Measurements from ENCODE around the gene SRSF11. TPM values are rescaled to one million over a fixed set of nuclear protein-coding genes. Genes with fewer than 3 reads are reported as not detected.

Gene SRSF11
- total and polyA plus RNA-seq, 2 of the 8 experiments (the other 6 are each of a cell fraction or from before 2014, with no cell fraction given), result 183 to 260 TPM

DNA sequence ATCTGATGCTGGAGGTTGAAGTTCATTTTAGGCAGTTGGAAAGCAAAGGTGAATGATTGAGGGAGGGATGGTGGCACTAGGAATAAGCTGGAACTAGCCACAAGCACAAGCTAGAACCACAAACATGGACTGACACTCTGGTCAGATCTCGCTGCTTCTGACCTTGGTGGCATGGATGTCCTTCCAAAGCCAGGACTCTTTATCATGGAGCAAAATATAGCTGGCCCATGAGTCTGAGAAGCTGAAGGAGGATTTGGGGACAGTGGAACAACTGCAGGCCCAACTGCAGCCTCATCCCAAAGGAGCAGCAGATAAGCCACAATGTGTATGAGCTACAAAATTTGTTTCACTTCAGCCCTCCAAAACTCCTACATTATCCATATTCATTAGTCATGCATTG is 35.5 kb downstream of the SRSF11 start:
- H3K14ac ChIP-seq (ENCODE audit: insufficient read length), result no peak overlapping the region
- H3K4ac ChIP-seq (replicated peaks; ENCODE audit: insufficient read length, low read depth, low read length), result no peak overlapping the region
- no peak overlapping the region for H2BK20ac ChIP-seq (ENCODE audit: low read length)
- H3K4me3 ChIP-seq (ENCODE audit: extremely low read depth in 1 of 4, insufficient read depth in 2 of 4, low read depth in 3 of 4, low read length in 4 of 4), result no peak overlapping the region
- no peak overlapping the region for H3K56ac ChIP-seq (replicated peaks; ENCODE audit: insufficient read length, low read depth, low read length)
- H3K9me3 ChIP-seq (ENCODE audit: insufficient read depth in 2 of 2, low read depth in 1 of 2, low read length in 1 of 2), result no peaks in the 10 kb centered on the region
- H3K79me2 ChIP-seq (ENCODE audit: control insufficient read depth in 1 of 2, insufficient read depth in 2 of 2, low read length in 2 of 2), result no peaks in the 10 kb centered on the region
- H3K27me3 ChIP-seq (replicated peaks in 1 of 4; ENCODE audit: control insufficient read depth in 3 of 4, extremely low read depth in 1 of 4, insufficient read depth in 3 of 4, low read length in 3 of 4), result no peaks in the 10 kb centered on the region
- DNase-seq (ENCODE audit: low read depth in 1 of 2, low spot score in 2 of 2) (no peak), FAIRE-seq (no peak)
- H2BK5ac ChIP-seq (ENCODE audit: low read depth, low read length), result no peak overlapping the region
- no peak overlapping the region for H2BK12ac ChIP-seq (ENCODE audit: low read depth, low read length)
- CTCF ChIA-PET (ENCODE audit: partially characterized antibody), result interaction anchor here (0.6 to 2.3 kb wide), 3 partner anchors 12 to 277 kb away, joined by 3 to 9 read pairs (median 3); no protein-coding TSS in a partner anchor
- H3K18ac ChIP-seq (ENCODE audit: extremely low read depth, low read length), result no peak overlapping the region
- H3K23me2 ChIP-seq (ENCODE audit: low read depth, low read length), result no peaks in the 10 kb centered on the region
- 100% methylated on average over 1 of the region's 1 CpG; no CpG with 5 or more reads in 1 of the 2 experiments for WGBS, 2 experiments (ENCODE audit: extremely low coverage in 1 of 2, insufficient coverage in 1 of 2, insufficient read length in 1 of 2, insufficient replicate concordance in 2 of 2, low coverage in 1 of 2, low lambda C conversion rate in 2 of 2, missing lambda C conversion rate in 1 of 2)
- no peak overlapping the region for H2BK120ac ChIP-seq (replicated peaks; ENCODE audit: low read depth, low read length)
- no peak overlapping the region for H3K4me2 ChIP-seq (ENCODE audit: insufficient read depth in 1 of 2, low read depth in 2 of 2, low read length in 2 of 2)
- no peak overlapping the region for H2BK15ac ChIP-seq (ENCODE audit: low read length)
- POLR2A ChIA-PET (ENCODE audit: partially characterized antibody), result interaction anchor here (0.7 to 2.5 kb wide), 4 partner anchors 30 to 196 kb away, joined by 3 to 10 read pairs (median 4); partner anchors contain the start of gene CTH
- no peak overlapping the region for H3K23ac ChIP-seq (ENCODE audit: insufficient read length)
- H3K79me1 ChIP-seq (ENCODE audit: low read depth, low read length), result no peaks in the 10 kb centered on the region
- no peak overlapping the region for H2AFZ ChIP-seq (ENCODE audit: low read length)
- no peak overlapping the region for H3K9ac ChIP-seq (replicated peaks in 1 of 4; ENCODE audit: extremely low read depth in 1 of 4, low read depth in 3 of 4, low read length in 3 of 4)
- H3K36me3 ChIP-seq (ENCODE audit: control insufficient read depth in 2 of 4, insufficient read depth in 4 of 4, low read length in 3 of 4), result peaks cover 0 to 12% (median 3%) of the 10 kb centered on the region in 4 experiments; a peak in 2 of 8 replicates
- H4K91ac ChIP-seq (replicated peaks; ENCODE audit: insufficient read length, low read length), result no peak overlapping the region
- H3K27ac ChIP-seq (ENCODE audit: low read depth, low read length), result no peak overlapping the region
- no peaks in the 10 kb centered on the region for H3K4me1 ChIP-seq (replicated peaks in 1 of 4; ENCODE audit: control insufficient read depth in 3 of 4, insufficient read depth in 4 of 4, low read length in 3 of 4)
- no peak overlapping the region for H2AK5ac ChIP-seq (ENCODE audit: low read depth, low read length)
- H4K20me1 ChIP-seq (replicated peaks in 1 of 2; ENCODE audit: control insufficient read depth in 1 of 2, insufficient read depth in 2 of 2, low read length in 2 of 2), result no peaks in the 10 kb centered on the region
- H4K5ac ChIP-seq (ENCODE audit: insufficient read length, low read depth, low read length), result no peak overlapping the region
- no peak overlapping the region for H4K8ac ChIP-seq (ENCODE audit: extremely low read depth, insufficient read depth, low read length)
- TF ChIP-seq CHD1 (IDR thresholded peaks at IDR 0.05; ENCODE audit: low read depth, low read length), result no peak
- TF ChIP-seq TEAD4 (IDR thresholded peaks at IDR 0.05; ENCODE audit: low read depth, low read length), result no peak
- no peak for TF ChIP-seq NRF1 (IDR thresholded peaks at IDR 0.05; ENCODE audit: low read depth, low read length)
- TF ChIP-seq SP1 (IDR thresholded peaks at IDR 0.05; ENCODE audit: low read depth, low read length), result no peak
- TF ChIP-seq TBP (IDR thresholded peaks at IDR 0.05; ENCODE audit: low read depth, low read length), result no peak
- TF ChIP-seq, protein P1, sequence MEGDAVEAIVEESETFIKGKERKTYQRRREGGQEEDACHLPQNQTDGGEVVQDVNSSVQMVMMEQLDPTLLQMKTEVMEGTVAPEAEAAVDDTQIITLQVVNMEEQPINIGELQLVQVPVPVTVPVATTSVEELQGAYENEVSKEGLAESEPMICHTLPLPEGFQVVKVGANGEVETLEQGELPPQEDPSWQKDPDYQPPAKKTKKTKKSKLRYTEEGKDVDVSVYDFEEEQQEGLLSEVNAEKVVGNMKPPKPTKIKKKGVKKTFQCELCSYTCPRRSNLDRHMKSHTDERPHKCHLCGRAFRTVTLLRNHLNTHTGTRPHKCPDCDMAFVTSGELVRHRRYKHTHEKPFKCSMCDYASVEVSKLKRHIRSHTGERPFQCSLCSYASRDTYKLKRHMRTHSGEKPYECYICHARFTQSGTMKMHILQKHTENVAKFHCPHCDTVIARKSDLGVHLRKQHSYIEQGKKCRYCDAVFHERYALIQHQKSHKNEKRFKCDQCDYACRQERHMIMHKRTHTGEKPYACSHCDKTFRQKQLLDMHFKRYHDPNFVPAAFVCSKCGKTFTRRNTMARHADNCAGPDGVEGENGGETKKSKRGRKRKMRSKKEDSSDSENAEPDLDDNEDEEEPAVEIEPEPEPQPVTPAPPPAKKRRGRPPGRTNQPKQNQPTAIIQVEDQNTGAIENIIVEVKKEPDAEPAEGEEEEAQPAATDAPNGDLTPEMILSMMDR (IDR thresholded peaks at IDR 0.05; ENCODE audit: control extremely low read depth in 1 of 3, insufficient read depth in 1 of 3, low read depth in 1 of 3, low read length in 3 of 3), result no peak
- TF ChIP-seq MAFK (IDR thresholded peaks at IDR 0.05; ENCODE audit: low read depth, low read length), result no peak
- no peak for TF ChIP-seq SRF (IDR thresholded peaks at IDR 0.05; ENCODE audit: low read depth, low read length)
- no peak for TF ChIP-seq TCF12 (IDR thresholded peaks at IDR 0.05; ENCODE audit: low read depth, low read length)
- TF ChIP-seq POU5F1 (IDR thresholded peaks at IDR 0.05; ENCODE audit: low read depth, low read length), result no peak
- TF ChIP-seq HDAC2 (IDR thresholded peaks at IDR 0.05; ENCODE audit: borderline replicate concordance in 1 of 2, low read depth in 2 of 2, low read length in 2 of 2), result no peak
